K562 (cell line): ENCODE measurements around the gene NAA40. TPM values are rescaled to one million over a fixed set of nuclear protein-coding genes. Genes with fewer than 3 reads are reported as not detected.

ENCODE experiments used
- ATF1 ChIP-seq, 2 experiments: fragments of 450-650 bp in 1 of 2; IDR thresholded peaks; 2 replicates each; pipeline ENCODE4 v1.6.1; 2016; ENCODE audit warnings: missing compliant biosample characterization in 1 of 2, missing genetic modification characterization in 1 of 2
- CHD1 ChIP-seq: fragments of 200-600 bp; sonication (generic); IDR thresholded peaks from one replicate; pipeline ENCODE4 v1.6.1; 2012; ENCODE audit warnings: mild to moderate bottlenecking, moderate library complexity, low read length, inconsistent platforms
- FOXK2 ChIP-seq, 2 experiments: fragments of 450-650 bp; IDR thresholded peaks in 1 of 2; conservative IDR thresholded peaks in 1 of 2; 2 replicates each; pipeline ENCODE4 v1.6.1; 2016; ENCODE audit warnings: low read depth in 2 of 2, mild to moderate bottlenecking in 1 of 2
- HDAC2 ChIP-seq: fragments of 450-650 bp; IDR thresholded peaks from 2 replicates; pipeline ENCODE4 v1.6.1; 2016; ENCODE audit warnings: mild to moderate bottlenecking
- KAT7 ChIP-seq: sonication (generic); formaldehyde crosslinking; IDR thresholded peaks from 2 replicates; pipeline ENCODE4 v1.8.0; 2022; ENCODE audit warnings: missing genetic modification reagents, mild to moderate bottlenecking, borderline replicate concordance
- KDM1A ChIP-seq, 2 experiments: fragments of 450-650 bp; IDR thresholded peaks; 2 replicates each; pipeline ENCODE4 v1.6.1; 2016; ENCODE audit warnings: mild to moderate bottlenecking in 2 of 2
- MAZ ChIP-seq, 2 experiments: fragments of 450-650 bp in 1 of 2; sonication (generic) in 1 of 2; formaldehyde crosslinking; IDR thresholded peaks in 1 of 2; conservative IDR thresholded peaks in 1 of 2; 2 replicates each; pipeline versions ENCODE4 v1.4.0 to v1.5.0; 2020; ENCODE audit warnings: mild to moderate bottlenecking in 1 of 2, missing genetic modification reagents in 1 of 2
- MECOM ChIP-seq: fragments of 250-450 bp; sonication (Bioruptor Pico); IDR thresholded peaks from 2 replicates; pipeline ENCODE4 v1.8.0; 2022; ENCODE audit warnings: inconsistent platforms
- PML ChIP-seq: IDR thresholded peaks from 2 replicates; pipeline ENCODE4 v1.6.1; 2012; ENCODE audit warnings: low read length, inconsistent platforms
- RBM22 ChIP-seq: fragments of 200-400 bp; formaldehyde crosslinking; IDR thresholded peaks from 2 replicates; pipeline ENCODE4 v1.6.1; 2018; ENCODE audit warnings: low read length, low read depth; ENCODE audit not compliant: poor library complexity, severe bottlenecking
- SMAD4 ChIP-seq: fragments of 250-450 bp; sonication (Bioruptor Pico); conservative IDR thresholded peaks from 2 replicates; pipeline ENCODE4 v1.8.0; 2021; ENCODE audit warnings: inconsistent platforms, mild to moderate bottlenecking, moderate library complexity
- SMC3 ChIP-seq: conservative IDR thresholded peaks from 2 replicates; pipeline ENCODE4 v1.6.1; 2011; ENCODE audit warnings: low read depth, low read length, improper control_type of control experiment; ENCODE audit not compliant: insufficient read depth
- XRCC5 ChIP-seq: fragments of 200-400 bp; formaldehyde crosslinking; IDR thresholded peaks from 2 replicates; pipeline ENCODE4 v1.6.1; 2017; ENCODE audit warnings: low read depth, mild to moderate bottlenecking, low read length
- ZC3H4 ChIP-seq: sonication (generic); formaldehyde crosslinking; IDR thresholded peaks from 2 replicates; pipeline ENCODE4 v1.9.0; 2021; ENCODE audit warnings: missing genetic modification reagents, borderline replicate concordance
- ZFX ChIP-seq: sonication (generic); formaldehyde crosslinking; IDR thresholded peaks from 2 replicates; pipeline ENCODE4 v1.8.0; 2022; ENCODE audit warnings: mild to moderate bottlenecking, missing genetic modification reagents, moderate library complexity
- ZKSCAN3 ChIP-seq: fragments of 250-450 bp; sonication (Bioruptor Pico); IDR thresholded peaks from 2 replicates; pipeline ENCODE4 v1.4.0; 2020
- ZNF174 ChIP-seq: fragments of 250-450 bp; sonication (Bioruptor Pico); IDR thresholded peaks from 2 replicates; pipeline ENCODE4 v1.4.0; 2020; ENCODE audit warnings: mild to moderate bottlenecking
- ZNF282 ChIP-seq: sonication (generic); formaldehyde crosslinking; IDR thresholded peaks from 2 replicates; pipeline ENCODE4 v1.8.1; 2023; ENCODE audit warnings: missing genetic modification reagents
- ZNF41 ChIP-seq: fragments of 250-450 bp; sonication (Bioruptor Pico); conservative IDR thresholded peaks from 2 replicates; pipeline ENCODE4 v1.4.0; 2020; ENCODE audit warnings: mild to moderate bottlenecking
- polyA plus RNA-seq, 8 experiments: library from polyadenylated mRNA; depleted of rRNA in 4 of 8; stranded (reverse) in 5 of 8; unstranded in 3 of 8; fragments of >200 nt; fragmentation: Nextera tagmentation in 2 of 8; fragmentation: Illumina TruSeq in 1 of 8; extraction: Ambion mirVana in 2 of 8; extraction: Trizol in 1 of 8; gene quantifications; 2 replicates each; pipeline versions ENCODE4 v1.2.1 to v1.2.3, GENCODE V29; 2011 to 2014; ENCODE audit warnings: inconsistent platforms in 1 of 8, missing spikeins in 1 of 8
- total RNA-seq, 7 experiments: library from RNA; depleted of rRNA in 6 of 7; stranded (reverse); fragments of >200 nt in 6 of 7; fragmentation: Illumina TruSeq in 2 of 7; extraction: Trizol in 2 of 7; gene quantifications; 2 replicates each; pipeline versions ENCODE4 v1.2.1 to v1.2.3, GENCODE V29; 2011 to 2021; ENCODE audit warnings: low replicate concordance in 1 of 7
- TF ChIP-seq, protein P1 (sequence below), 2 experiments: IDR thresholded peaks; 2 replicates each; pipeline ENCODE4 v1.6.1; 2012; ENCODE audit warnings: improper control_type of control experiment in 2 of 2, low read depth in 2 of 2, low read length in 2 of 2, borderline replicate concordance in 1 of 2
- TF ChIP-seq, protein P2 (sequence below): fragments of 450-650 bp; formaldehyde crosslinking; IDR thresholded peaks from 2 replicates; pipeline ENCODE4 v1.4.0; 2020; ENCODE audit warnings: mild to moderate bottlenecking, mixed read lengths
- TF ChIP-seq, protein P3 (sequence below): fragments of 250-450 bp; sonication (Bioruptor Pico); IDR thresholded peaks from 2 replicates; pipeline ENCODE4 v1.9.0; 2021; ENCODE audit warnings: mild to moderate bottlenecking

NAA40 gene
- total and polyA plus RNA-seq, 9 of the 15 experiments (the other 6 are each of a cell fraction or from before 2014, with no cell fraction given) = 6.2 to 39.0 (median 23.1) TPM

GRCh38 chr11:63986156-63986931, 47.5 kb downstream of the NAA40 start, which contains the start of gene OTUB1 (continued):
- TF ChIP-seq ZC3H4 (CRISPR knock-in tag) (no peak), MECOM (CRISPR knock-in tag) (no peak), XRCC5 (no peak), SMC3 (no peak; the same call in 1 of the 2 replicates), KDM1A (IDR thresholded peaks at IDR 0.05) (peak in 1 of 2 experiments; percentile 30; a peak in 2 of 4 replicates), ZFX (CRISPR knock-in tag) (peak; percentile 82), MAZ (CRISPR knock-in tag; conservative IDR thresholded peaks at IDR 0.05 in 1 of 2, IDR thresholded peaks at IDR 0.05 in 1 of 2) (peak; percentile 91 to 95), HDAC2 (peak; percentile 55; the same call in 1 of the 2 replicates), PML (peak; percentile 55; the same call in 1 of the 2 replicates), FOXK2 (conservative IDR thresholded peaks at IDR 0.05 in 1 of 2, IDR thresholded peaks at IDR 0.05 in 1 of 2; ENCODE audit: low read depth in 2 of 2) (peak; percentile 55 to 73; a peak in 3 of 4 replicates), RBM22 (peak; percentile 89), ZKSCAN3 (CRISPR knock-in tag) (no peak), SMAD4 (CRISPR knock-in tag) (no peak), KAT7 (CRISPR knock-in tag) (no peak), ZNF282 (CRISPR knock-in tag) (peak; percentile 29; the same call in 1 of the 2 replicates), ZNF41 (CRISPR knock-in tag) (no peak), CHD1 (peak; percentile 99), ZNF174 (no peak), ATF1 (CRISPR knock-in tag; IDR thresholded peaks at IDR 0.05) (no peak), ATF1 (tag; IDR thresholded peaks at IDR 0.05) (peak; percentile 72)
- TF ChIP-seq, protein P1, sequence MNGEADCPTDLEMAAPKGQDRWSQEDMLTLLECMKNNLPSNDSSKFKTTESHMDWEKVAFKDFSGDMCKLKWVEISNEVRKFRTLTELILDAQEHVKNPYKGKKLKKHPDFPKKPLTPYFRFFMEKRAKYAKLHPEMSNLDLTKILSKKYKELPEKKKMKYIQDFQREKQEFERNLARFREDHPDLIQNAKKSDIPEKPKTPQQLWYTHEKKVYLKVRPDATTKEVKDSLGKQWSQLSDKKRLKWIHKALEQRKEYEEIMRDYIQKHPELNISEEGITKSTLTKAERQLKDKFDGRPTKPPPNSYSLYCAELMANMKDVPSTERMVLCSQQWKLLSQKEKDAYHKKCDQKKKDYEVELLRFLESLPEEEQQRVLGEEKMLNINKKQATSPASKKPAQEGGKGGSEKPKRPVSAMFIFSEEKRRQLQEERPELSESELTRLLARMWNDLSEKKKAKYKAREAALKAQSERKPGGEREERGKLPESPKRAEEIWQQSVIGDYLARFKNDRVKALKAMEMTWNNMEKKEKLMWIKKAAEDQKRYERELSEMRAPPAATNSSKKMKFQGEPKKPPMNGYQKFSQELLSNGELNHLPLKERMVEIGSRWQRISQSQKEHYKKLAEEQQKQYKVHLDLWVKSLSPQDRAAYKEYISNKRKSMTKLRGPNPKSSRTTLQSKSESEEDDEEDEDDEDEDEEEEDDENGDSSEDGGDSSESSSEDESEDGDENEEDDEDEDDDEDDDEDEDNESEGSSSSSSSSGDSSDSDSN (IDR thresholded peaks at IDR 0.05; ENCODE audit: borderline replicate concordance in 1 of 2, low read depth in 2 of 2, low read length in 2 of 2) = 0 out of 4 replicates have a peak, but pooled peaks of 1 of the 2 experiments have one; percentile 24
- TF ChIP-seq, protein P2, sequence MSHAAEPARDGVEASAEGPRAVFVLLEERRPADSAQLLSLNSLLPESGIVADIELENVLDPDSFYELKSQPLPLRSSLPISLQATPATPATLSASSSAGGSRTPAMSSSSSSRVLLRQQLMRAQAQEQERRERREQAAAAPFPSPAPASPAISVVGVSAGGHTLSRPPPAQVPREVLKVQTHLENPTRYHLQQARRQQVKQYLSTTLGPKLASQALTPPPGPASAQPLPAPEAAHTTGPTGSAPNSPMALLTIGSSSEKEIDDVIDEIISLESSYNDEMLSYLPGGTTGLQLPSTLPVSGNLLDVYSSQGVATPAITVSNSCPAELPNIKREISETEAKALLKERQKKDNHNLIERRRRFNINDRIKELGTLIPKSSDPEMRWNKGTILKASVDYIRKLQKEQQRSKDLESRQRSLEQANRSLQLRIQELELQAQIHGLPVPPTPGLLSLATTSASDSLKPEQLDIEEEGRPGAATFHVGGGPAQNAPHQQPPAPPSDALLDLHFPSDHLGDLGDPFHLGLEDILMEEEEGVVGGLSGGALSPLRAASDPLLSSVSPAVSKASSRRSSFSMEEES (CRISPR knock-in tag) = no peak
- TF ChIP-seq, protein P3, sequence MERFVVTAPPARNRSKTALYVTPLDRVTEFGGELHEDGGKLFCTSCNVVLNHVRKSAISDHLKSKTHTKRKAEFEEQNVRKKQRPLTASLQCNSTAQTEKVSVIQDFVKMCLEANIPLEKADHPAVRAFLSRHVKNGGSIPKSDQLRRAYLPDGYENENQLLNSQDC (CRISPR knock-in tag) = no peak
